Liver (tissue), 9 donors: ENCODE data around the gene GPR31. TPM values are rescaled to one million over a fixed set of nuclear protein-coding genes. Genes with fewer than 3 reads are reported as not detected.

Source experiments
- DNase-seq: peaks from one replicate; pipeline ENCODE4 v3.0.0-alpha.2; 2017; ENCODE audit warnings: low spot score
- H3K27ac ChIP-seq, 2 donors: one replicate each; pipeline ENCODE4 v1.7.0; 2013; ENCODE audit warnings: inconsistent platforms in 2 of 2, low read length in 2 of 2, control low read depth in 1 of 2, low read depth in 1 of 2, mild to moderate bottlenecking in 1 of 2
- H3K27me3 ChIP-seq, 4 donors: one replicate each; pipeline versions ENCODE4 v1.6.1 to v1.7.0; 2013; ENCODE audit warnings: low read length in 3 of 4, inconsistent platforms in 1 of 4, mild to moderate bottlenecking in 1 of 4, moderate library complexity in 1 of 4; ENCODE audit not compliant: control insufficient read depth in 4 of 4, insufficient read depth in 4 of 4
- H3K36me3 ChIP-seq, 4 donors: one replicate each; pipeline versions ENCODE4 v1.6.1 to v1.7.0; 2013; ENCODE audit warnings: low read length in 3 of 4, mild to moderate bottlenecking in 3 of 4, low read depth in 1 of 4, moderate library complexity in 1 of 4; ENCODE audit not compliant: control insufficient read depth in 4 of 4, insufficient read depth in 3 of 4
- H3K4me1 ChIP-seq, 4 donors: one replicate each; pipeline versions ENCODE4 v1.6.1 to v1.7.0; 2013; ENCODE audit warnings: low read length in 3 of 4, mild to moderate bottlenecking in 3 of 4, moderate library complexity in 1 of 4; ENCODE audit not compliant: control insufficient read depth in 4 of 4, insufficient read depth in 4 of 4
- H3K4me3 ChIP-seq, 3 donors: one replicate each; pipeline versions ENCODE4 v1.6.1 to v1.7.0; 2013; ENCODE audit warnings: low read length in 3 of 3, control low read depth in 1 of 3, low read depth in 1 of 3, mild to moderate bottlenecking in 1 of 3
- H3K9ac ChIP-seq, 2 donors: one replicate each; pipeline ENCODE4 v1.7.0; 2013; ENCODE audit warnings: low read length in 2 of 2, mild to moderate bottlenecking in 2 of 2, moderate library complexity in 2 of 2, control low read depth in 1 of 2, low read depth in 1 of 2
- H3K9me3 ChIP-seq, 4 donors: one replicate each; pipeline versions ENCODE4 v1.6.1 to v1.7.0; 2013; ENCODE audit warnings: low read length in 3 of 4; ENCODE audit not compliant: control insufficient read depth in 4 of 4
- ATF3 ChIP-seq: IDR thresholded peaks from 2 replicates; pipeline ENCODE4 v1.6.1; 2016; ENCODE audit warnings: antibody characterized with exemption
- CTCF ChIP-seq: fragments of 150-350 bp; IDR thresholded peaks from 2 replicates; pipeline ENCODE4 v1.5.1; 2017; ENCODE audit warnings: improper control_type of control experiment, low read depth, low read length; ENCODE audit not compliant: missing input control
- EGR1 ChIP-seq, 2 donors: IDR thresholded peaks; 2 replicates each; pipeline ENCODE4 v1.6.1; 2016 to 2018; ENCODE audit warnings: antibody characterized with exemption in 2 of 2, low read depth in 2 of 2
- FOXA1 ChIP-seq: IDR thresholded peaks from 2 replicates; pipeline ENCODE4 v1.6.1; 2016; ENCODE audit warnings: antibody characterized with exemption
- FOXA2 ChIP-seq: IDR thresholded peaks from 2 replicates; pipeline ENCODE4 v1.6.1; 2016; ENCODE audit warnings: antibody characterized with exemption
- GABPA ChIP-seq, 2 donors: IDR thresholded peaks in 1 of 2; conservative IDR thresholded peaks in 1 of 2; 2 replicates each; pipeline ENCODE4 v1.6.1; 2016; ENCODE audit warnings: antibody characterized with exemption in 2 of 2, mild to moderate bottlenecking in 1 of 2, moderate library complexity in 1 of 2
- HNF4A ChIP-seq, 2 donors: conservative IDR thresholded peaks; 2 replicates each; pipeline ENCODE4 v1.6.1; 2016; ENCODE audit warnings: antibody characterized with exemption in 2 of 2, mild to moderate bottlenecking in 2 of 2
- HNF4G ChIP-seq: IDR thresholded peaks from 2 replicates; pipeline ENCODE4 v1.6.1; 2016; ENCODE audit warnings: antibody characterized with exemption
- JUND ChIP-seq, 2 donors: IDR thresholded peaks; 2 replicates each; pipeline ENCODE4 v1.6.1; 2016; ENCODE audit warnings: antibody characterized with exemption in 2 of 2
- MAX ChIP-seq: IDR thresholded peaks from 2 replicates; pipeline ENCODE4 v1.6.1; 2016; ENCODE audit warnings: antibody characterized with exemption
- NR2F2 ChIP-seq: IDR thresholded peaks from 2 replicates; pipeline ENCODE4 v1.6.1; 2016; ENCODE audit warnings: antibody characterized with exemption
- RAD21 ChIP-seq, 2 donors: IDR thresholded peaks; 2 replicates each; pipeline ENCODE4 v1.6.1; 2016; ENCODE audit warnings: antibody characterized with exemption in 2 of 2, mild to moderate bottlenecking in 2 of 2
- REST ChIP-seq: IDR thresholded peaks from 2 replicates; pipeline ENCODE4 v1.6.1; 2016; ENCODE audit warnings: antibody characterized with exemption, mild to moderate bottlenecking
- RXRA ChIP-seq, 2 donors: IDR thresholded peaks; 2 replicates each; pipeline ENCODE4 v1.6.1; 2017 to 2018; ENCODE audit warnings: antibody characterized with exemption in 2 of 2, mild to moderate bottlenecking in 1 of 2
- SP1 ChIP-seq: IDR thresholded peaks from 2 replicates; pipeline ENCODE4 v1.6.1; 2018; ENCODE audit warnings: antibody characterized with exemption, mild to moderate bottlenecking
- TAF1 ChIP-seq: conservative IDR thresholded peaks from 2 replicates; pipeline ENCODE4 v1.6.1; 2016; ENCODE audit warnings: antibody characterized with exemption, mild to moderate bottlenecking
- YY1 ChIP-seq: IDR thresholded peaks from 2 replicates; pipeline ENCODE4 v1.6.1; 2016; ENCODE audit warnings: antibody characterized with exemption, mild to moderate bottlenecking
- ZBTB33 ChIP-seq: IDR thresholded peaks from 2 replicates; pipeline ENCODE4 v1.6.1; 2016; ENCODE audit warnings: antibody characterized with exemption
- WGBS: extraction: QIAGEN DNeasy Blood & Tissue Kit; methylation state at CpG from one replicate; pipeline ENCODE4 v1.1.7; 2013; 5-methylcytosine and 5-hydroxymethylcytosine counted together
- polyA plus RNA-seq, 2 donors: library from polyadenylated mRNA; stranded (reverse) in 1 of 2; unstranded in 1 of 2; fragments of 200-250 nt in 1 of 2; fragments of >200 nt in 1 of 2; fragmentation: Nextera tagmentation in 1 of 2; extraction: Ambion mirVana in 1 of 2; gene quantifications; one replicate each; pipeline versions ENCODE4 v1.2.1 to v1.2.3, GENCODE V29; 2013 to 2015
- total RNA-seq, 2 donors: library from RNA; depleted of rRNA; stranded (reverse); fragments of >200 nt; gene quantifications; one replicate each; pipeline ENCODE4 v1.2.3, GENCODE V29; 2014
- donor health status: healthy.
- donor health status: healthy.
- donor health status: healthy.
- donor health status: healthy.
- donor health status: healthy.

The GPR31 gene
- total and polyA plus RNA-seq, 4 donors = not detected

GRCh38 chr6:167121335-167121841, 36.4 kb downstream of the GPR31 start:
- Histone ChIP-seq H3K9ac (no peak overlapping the region), H3K27ac (no peak overlapping the region)

GRCh38 chr6:167120583-167120903, 37.2 kb downstream of the GPR31 start:
- H3K9ac ChIP-seq = no peak overlapping the region
- DNase-seq = no peak
- H3K27ac ChIP-seq = no peak overlapping the region
- 82% methylated on average over 1 of the region's 1 CpG for WGBS
- H3K36me3 ChIP-seq = no peaks in the 10 kb centered on the region
- TF ChIP-seq ATF3 = no peak
- no peak for TF ChIP-seq SP1
- no peak for TF ChIP-seq YY1
- no peak for TF ChIP-seq JUND (IDR thresholded peaks at IDR 0.05)
- TF ChIP-seq HNF4A (conservative IDR thresholded peaks at IDR 0.05) = no peak
- TF ChIP-seq FOXA1 = no peak
- TF ChIP-seq TAF1 = no peak
- TF ChIP-seq FOXA2 = no peak
- TF ChIP-seq CTCF = no peak
- no peak for TF ChIP-seq EGR1 (IDR thresholded peaks at IDR 0.05; ENCODE audit: low read depth in 2 of 2)
- TF ChIP-seq RXRA (IDR thresholded peaks at IDR 0.05) = no peak
- no peak for TF ChIP-seq NR2F2
- no peak for TF ChIP-seq REST
- TF ChIP-seq GABPA (IDR thresholded peaks at IDR 0.05 in 1 of 2, conservative IDR thresholded peaks at IDR 0.05 in 1 of 2) = no peak
- no peak for TF ChIP-seq HNF4G
- no peak for TF ChIP-seq MAX
- no peak for TF ChIP-seq ZBTB33
- TF ChIP-seq RAD21 (IDR thresholded peaks at IDR 0.05) = no peak
- H3K4me1 ChIP-seq = peaks cover 0 to 7% (median 0%) of the 10 kb centered on the region in 4 donors
- no peak overlapping the region for H3K4me3 ChIP-seq
- no peaks in the 10 kb centered on the region for H3K27me3 ChIP-seq
- no peaks in the 10 kb centered on the region for H3K9me3 ChIP-seq

More at GRCh38 chr6:167121335-167121841, 36.4 kb downstream of the GPR31 start:
- no peak for DNase-seq
- Histone ChIP-seq H3K9me3 (no peaks in the 10 kb centered on the region), H3K27me3 (no peaks in the 10 kb centered on the region), H3K4me3 (no peak overlapping the region), H3K36me3 (no peaks in the 10 kb centered on the region), H3K4me1 (peaks cover 0 to 7% (median 0%) of the 10 kb centered on the region in 4 donors)
- 92% methylated on average over 8 of the region's 8 CpGs for WGBS
- no peak for TF ChIP-seq HNF4G
- no peak for TF ChIP-seq SP1
- no peak for TF ChIP-seq ATF3
- TF ChIP-seq TAF1 = no peak
- no peak for TF ChIP-seq YY1
- TF ChIP-seq RAD21 (IDR thresholded peaks at IDR 0.05) = no peak
